GM06990 (cell line): ENCODE measurements around the gene TSEN34.

Source experiments
- DNase-seq: peaks from one replicate; pipeline ENCODE4 v3.0.0-alpha.2; 2011; ENCODE audit not compliant: insufficient read length; ENCODE audit errors: extremely low read depth
- H3K27me3 ChIP-seq: replicated peaks from 2 replicates; pipeline ENCODE4 v1.6.0; 2011; ENCODE audit warnings: low read length; ENCODE audit not compliant: control insufficient read depth, insufficient read depth
- H3K36me3 ChIP-seq: 2 replicates; pipeline ENCODE4 v1.5.1; 2011; ENCODE audit warnings: low read length; ENCODE audit not compliant: control insufficient read depth, insufficient read depth
- H3K4me3 ChIP-seq: replicated peaks from 2 replicates; pipeline ENCODE4 v1.5.1; 2011; ENCODE audit warnings: low read depth, mild to moderate bottlenecking, control low read depth, low read length
- TF ChIP-seq, protein P1 (sequence below): IDR thresholded peaks from 2 replicates; pipeline ENCODE4 v1.5.1; 2011; ENCODE audit warnings: low read length, control low read depth, mild to moderate bottlenecking, inconsistent platforms; ENCODE audit not compliant: insufficient read depth, poor library complexity, severe bottlenecking

The TSEN34 gene

DNA sequence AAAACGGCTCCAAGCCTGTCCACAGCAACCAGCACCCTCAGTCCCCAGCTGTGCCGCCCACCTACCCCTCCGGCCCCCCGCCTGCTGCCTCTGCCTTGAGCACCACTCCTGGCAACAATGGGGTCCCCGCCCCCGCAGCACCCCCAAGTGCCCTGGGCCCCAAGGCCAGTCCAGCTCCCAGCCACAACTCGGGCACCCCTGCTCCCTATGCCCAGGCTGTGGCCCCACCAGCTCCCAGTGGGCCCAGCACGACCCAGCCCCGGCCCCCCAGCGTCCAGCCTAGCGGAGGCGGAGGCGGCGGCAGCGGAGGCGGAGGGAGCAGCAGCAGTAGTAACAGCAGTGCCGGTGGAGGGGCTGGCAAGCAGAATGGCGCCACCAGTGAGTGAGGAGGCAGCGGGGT lies 43.0 kb upstream of the TSEN34 start:
- DNase-seq = no peak
- H3K4me3 ChIP-seq = no peak overlapping the region
- no peaks in the 10 kb centered on the region for H3K27me3 ChIP-seq
- H3K36me3 ChIP-seq = peaks cover 67% of the 10 kb centered on the region
- TF ChIP-seq, protein P1, sequence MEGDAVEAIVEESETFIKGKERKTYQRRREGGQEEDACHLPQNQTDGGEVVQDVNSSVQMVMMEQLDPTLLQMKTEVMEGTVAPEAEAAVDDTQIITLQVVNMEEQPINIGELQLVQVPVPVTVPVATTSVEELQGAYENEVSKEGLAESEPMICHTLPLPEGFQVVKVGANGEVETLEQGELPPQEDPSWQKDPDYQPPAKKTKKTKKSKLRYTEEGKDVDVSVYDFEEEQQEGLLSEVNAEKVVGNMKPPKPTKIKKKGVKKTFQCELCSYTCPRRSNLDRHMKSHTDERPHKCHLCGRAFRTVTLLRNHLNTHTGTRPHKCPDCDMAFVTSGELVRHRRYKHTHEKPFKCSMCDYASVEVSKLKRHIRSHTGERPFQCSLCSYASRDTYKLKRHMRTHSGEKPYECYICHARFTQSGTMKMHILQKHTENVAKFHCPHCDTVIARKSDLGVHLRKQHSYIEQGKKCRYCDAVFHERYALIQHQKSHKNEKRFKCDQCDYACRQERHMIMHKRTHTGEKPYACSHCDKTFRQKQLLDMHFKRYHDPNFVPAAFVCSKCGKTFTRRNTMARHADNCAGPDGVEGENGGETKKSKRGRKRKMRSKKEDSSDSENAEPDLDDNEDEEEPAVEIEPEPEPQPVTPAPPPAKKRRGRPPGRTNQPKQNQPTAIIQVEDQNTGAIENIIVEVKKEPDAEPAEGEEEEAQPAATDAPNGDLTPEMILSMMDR = no peak

DNA sequence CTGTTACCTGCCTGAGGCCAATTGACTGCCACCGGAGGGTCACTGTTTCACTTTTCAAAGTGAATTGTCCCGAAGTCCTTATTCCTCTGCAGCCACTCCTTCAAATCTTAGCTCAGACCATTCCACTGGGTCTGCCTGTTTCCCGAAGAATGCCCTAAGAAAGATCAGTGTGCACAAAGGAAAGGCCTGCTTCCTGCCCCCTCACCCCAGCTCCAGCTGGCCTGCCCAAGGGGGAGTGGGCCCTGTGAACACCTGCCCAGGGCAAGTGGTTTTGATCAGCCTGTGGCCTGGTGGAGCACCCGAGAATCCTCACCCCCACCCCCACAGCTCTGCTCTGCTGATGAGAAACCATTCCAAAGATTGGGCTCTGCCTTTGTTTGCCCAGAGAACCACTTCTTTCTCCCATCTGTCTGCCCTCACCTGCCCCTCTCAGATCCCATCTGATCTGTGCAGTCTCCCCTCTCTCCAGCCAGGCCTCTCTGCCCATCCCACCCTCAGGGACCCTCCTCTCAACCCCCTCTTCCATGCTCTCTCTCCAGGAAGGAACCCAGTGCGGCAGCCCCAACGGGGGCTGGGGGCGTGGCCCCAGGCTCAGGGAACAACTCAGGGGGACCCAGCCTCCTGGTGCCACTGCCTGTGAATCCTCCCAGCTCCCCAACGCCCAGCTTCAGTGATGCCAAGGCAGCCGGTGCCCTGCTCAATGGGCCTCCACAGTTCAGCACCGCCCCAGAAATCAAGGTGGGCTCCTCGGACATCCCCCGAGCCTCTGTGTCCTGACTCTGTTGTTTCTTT lies 41.9 kb upstream of the TSEN34 start:
- Histone ChIP-seq H3K36me3 (peaks cover 64% of the 10 kb centered on the region), H3K4me3 (no peak overlapping the region), H3K27me3 (no peaks in the 10 kb centered on the region)
- DNase-seq = no peak
- TF ChIP-seq, protein P1 = no peak

DNA sequence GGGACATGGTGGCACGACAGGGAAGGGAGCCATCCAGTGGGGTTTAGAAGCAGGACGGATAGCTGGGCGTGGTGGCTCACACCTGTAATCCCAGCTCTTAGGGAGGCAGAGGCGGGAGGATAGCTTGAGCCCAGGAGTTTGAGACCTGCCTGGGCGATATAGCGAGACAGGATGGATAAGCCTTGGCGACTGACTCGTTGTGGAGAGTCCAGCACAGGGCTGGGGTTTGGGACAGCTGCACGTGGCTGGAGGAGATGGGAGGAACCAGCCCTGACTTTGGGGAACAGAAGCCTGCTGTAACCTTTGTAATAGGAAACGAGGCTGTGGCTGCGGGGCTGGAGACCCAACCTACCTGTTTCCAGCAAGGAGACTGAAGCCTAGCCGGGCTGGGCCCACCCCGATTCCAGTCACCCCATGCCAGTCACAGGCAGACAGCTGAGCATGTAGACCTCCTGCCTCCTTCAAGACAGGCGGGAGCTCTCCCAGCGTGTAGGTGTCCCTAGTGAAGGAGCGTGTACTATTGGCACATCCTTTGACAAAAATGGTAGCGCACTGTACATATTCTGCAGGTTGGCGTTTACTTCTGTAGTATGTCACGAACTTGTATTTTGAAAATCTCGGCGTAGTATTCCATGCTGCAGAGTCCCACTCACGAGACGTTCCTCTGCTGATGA lies 39.6 kb upstream of the TSEN34 start:
- no peak overlapping the region for H3K4me3 ChIP-seq
- peaks cover 62% of the 10 kb centered on the region for H3K36me3 ChIP-seq
- TF ChIP-seq, protein P1 = no peak
- no peak for DNase-seq
- no peaks in the 10 kb centered on the region for H3K27me3 ChIP-seq

DNA sequence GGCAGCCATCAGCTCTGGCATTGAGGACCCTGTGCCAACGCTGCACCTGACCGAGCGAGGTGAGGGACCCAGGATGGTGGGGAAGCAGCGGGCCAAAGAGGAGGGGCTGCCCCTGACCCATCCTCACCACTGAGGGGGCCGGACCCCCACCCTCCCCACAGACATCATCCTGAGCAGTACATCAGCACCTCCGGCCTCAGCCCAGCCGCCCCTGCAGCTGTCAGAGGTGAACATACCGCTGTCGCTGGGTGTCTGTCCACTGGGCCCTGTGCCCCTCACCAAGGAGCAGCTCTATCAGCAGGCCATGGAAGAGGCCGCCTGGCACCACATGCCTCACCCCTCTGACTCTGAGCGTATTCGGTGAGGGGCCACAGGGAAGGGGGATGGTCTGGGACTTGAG lies 38.8 kb upstream of the TSEN34 start:
- DNase-seq = no peak
- TF ChIP-seq, protein P1 = no peak
- Histone ChIP-seq H3K4me3 (no peak overlapping the region), H3K27me3 (no peaks in the 10 kb centered on the region), H3K36me3 (peaks cover 59% of the 10 kb centered on the region)

DNA sequence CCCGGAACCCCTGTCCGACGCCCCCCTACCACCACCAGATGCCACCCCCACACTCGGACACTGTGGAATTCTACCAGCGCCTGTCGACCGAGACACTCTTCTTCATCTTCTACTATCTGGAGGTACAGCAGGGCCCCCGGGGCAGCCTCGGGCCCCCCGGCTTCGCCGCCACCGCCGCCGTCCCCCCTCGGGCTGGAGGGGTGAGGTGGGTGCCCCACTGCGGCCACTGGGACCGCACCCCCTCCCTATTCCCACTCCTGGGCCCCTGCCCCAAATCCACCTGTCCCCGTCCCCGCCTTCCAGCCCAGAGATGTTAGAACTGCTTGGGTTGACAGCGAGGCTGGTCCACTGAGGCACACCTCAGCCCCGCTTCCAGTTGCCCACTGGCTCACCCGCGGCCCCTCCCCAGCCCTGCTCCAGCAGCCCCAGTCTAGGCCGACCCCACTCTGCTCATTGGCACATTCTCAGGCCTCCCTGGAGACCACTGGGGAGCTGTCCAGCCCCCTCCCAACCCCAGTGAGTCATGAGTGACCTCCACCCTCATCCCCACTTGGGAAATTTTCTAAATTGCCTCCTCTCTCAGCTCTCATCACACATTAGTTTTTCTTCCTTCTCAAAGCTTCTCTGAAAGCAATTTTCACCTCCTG lies 38.1 kb upstream of the TSEN34 start:
- H3K36me3 ChIP-seq = peaks cover 56% of the 10 kb centered on the region
- DNase-seq = no peak
- TF ChIP-seq, protein P1 = no peak

More for the DNA sequence above, 38.1 kb upstream of the TSEN34 start:
- Histone ChIP-seq H3K4me3 (no peak overlapping the region), H3K27me3 (no peaks in the 10 kb centered on the region)
